SJCRH30 (cell line): ENCODE measurements around the gene SH3BGRL2. TPM values are rescaled to one million over a fixed set of nuclear protein-coding genes. Genes with fewer than 3 reads are reported as not detected.
A peak's percentile ranks its signal among the peaks of the same experiment; 100 is the strongest.

ENCODE experiments used
- DNase-seq, 2 experiments: peaks; one replicate each; pipeline ENCODE4 v3.0.0-alpha.2; 2015 to 2020
- H3K27ac ChIP-seq: fragments of 250-450 bp; sonication (Bioruptor Pico); 2 replicates; pipeline ENCODE4 v1.5.1; 2020; ENCODE audit warnings: mild to moderate bottlenecking, moderate library complexity
- H3K27me3 ChIP-seq: fragments of 250-450 bp; sonication (Bioruptor Pico); 2 replicates; pipeline ENCODE4 v1.5.1; 2020; ENCODE audit warnings: mild to moderate bottlenecking, moderate library complexity
- H3K36me3 ChIP-seq: fragments of 250-450 bp; sonication (Bioruptor Pico); 2 replicates; pipeline ENCODE4 v1.5.1; 2020; ENCODE audit warnings: mild to moderate bottlenecking, moderate library complexity
- H3K4me1 ChIP-seq: fragments of 250-450 bp; sonication (Bioruptor Pico); 2 replicates; pipeline ENCODE4 v1.5.1; 2020; ENCODE audit warnings: mild to moderate bottlenecking, moderate library complexity
- H3K4me3 ChIP-seq: fragments of 250-450 bp; sonication (Bioruptor Pico); 2 replicates; pipeline ENCODE4 v1.5.1; 2020; ENCODE audit warnings: mild to moderate bottlenecking, moderate library complexity
- H3K9me3 ChIP-seq: fragments of 250-450 bp; sonication (Bioruptor Pico); replicated peaks from 2 replicates; pipeline ENCODE4 v1.5.1; 2020; ENCODE audit warnings: mild to moderate bottlenecking, moderate library complexity
- total RNA-seq: library from RNA; depleted of rRNA; stranded (reverse); fragments of >200 nt; shearing (Covaris generic); gene quantifications from 2 replicates; pipeline ENCODE4 v1.2.3, GENCODE V29; 2014; rRNA removed

Gene SH3BGRL2
- total RNA-seq: 8.1 and 9.0 TPM in 2 replicates

- H3K27ac ChIP-seq: no peak within 1 kb of the TSS
- H3K36me3 ChIP-seq: no peaks in the 10 kb centered on the region
- no peaks in the 10 kb centered on the region for H3K4me1 ChIP-seq
- peak; percentile 80 to 84 for DNase-seq
- H3K27me3 ChIP-seq: no peaks in the 10 kb centered on the region
- peak within 1 kb of the TSS; percentile 88 for H3K4me3 ChIP-seq
- H3K9me3 ChIP-seq: no peaks in the 10 kb centered on the region
Observed at GRCh38 chr6:79630883-79631692, at the start of gene SH3BGRL2. TSS of gene SH3BGRL2 (plus strand) at chr6:79631329. CDS start at chr6:79631462, 133 bp downstream.

GRCh38 chr6:79584332-79584731 is 46.8 kb upstream of the SH3BGRL2 start:
- Histone ChIP-seq H3K4me3 (no peak overlapping the region), H3K27me3 (no peaks in the 10 kb centered on the region), H3K9me3 (no peaks in the 10 kb centered on the region; the same call in 1 of the 2 replicates), H3K27ac (no peak overlapping the region), H3K4me1 (no peaks in the 10 kb centered on the region), H3K36me3 (no peaks in the 10 kb centered on the region)
- no peak for DNase-seq

- no peak overlapping the region for H3K4me3 ChIP-seq
- H3K9me3 ChIP-seq: no peaks in the 10 kb centered on the region
- DNase-seq: peak in 1 of 2 experiments; percentile 48
- H3K27ac ChIP-seq: no peak overlapping the region
- no peaks in the 10 kb centered on the region for H3K27me3 ChIP-seq
- no peaks in the 10 kb centered on the region for H3K4me1 ChIP-seq
- no peaks in the 10 kb centered on the region for H3K36me3 ChIP-seq
Observed at GRCh38 chr6:79586548-79586947, 44.6 kb upstream of the SH3BGRL2 start.

GRCh38 chr6:79589701-79590100 is 41.4 kb upstream of the SH3BGRL2 start:
- H3K27ac ChIP-seq: no peak overlapping the region
- no peaks in the 10 kb centered on the region for H3K27me3 ChIP-seq
- H3K4me3 ChIP-seq: no peak overlapping the region
- H3K9me3 ChIP-seq: no peaks in the 10 kb centered on the region
- no peaks in the 10 kb centered on the region for H3K36me3 ChIP-seq
- no peaks in the 10 kb centered on the region for H3K4me1 ChIP-seq
- no peak for DNase-seq

- Histone ChIP-seq H3K27me3 (no peaks in the 10 kb centered on the region), H3K4me3 (no peak overlapping the region), H3K36me3 (no peaks in the 10 kb centered on the region), H3K9me3 (no peaks in the 10 kb centered on the region), H3K4me1 (no peaks in the 10 kb centered on the region), H3K27ac (no peak overlapping the region)
- no peak for DNase-seq
Observed at GRCh38 chr6:79597155-79597554, 34.0 kb upstream of the SH3BGRL2 start.

- no peak for DNase-seq
- no peaks in the 10 kb centered on the region for H3K36me3 ChIP-seq
- no peaks in the 10 kb centered on the region for H3K27me3 ChIP-seq
- H3K9me3 ChIP-seq: no peaks in the 10 kb centered on the region
- no peak overlapping the region for H3K27ac ChIP-seq
- no peaks in the 10 kb centered on the region for H3K4me1 ChIP-seq
- H3K4me3 ChIP-seq: no peak overlapping the region
Observed at GRCh38 chr6:79598012-79598411, 33.1 kb upstream of the SH3BGRL2 start.

- Histone ChIP-seq H3K27me3 (no peaks in the 10 kb centered on the region), H3K36me3 (no peaks in the 10 kb centered on the region), H3K9me3 (no peaks in the 10 kb centered on the region), H3K4me3 (no peak overlapping the region), H3K27ac (no peak overlapping the region), H3K4me1 (no peaks in the 10 kb centered on the region)
- DNase-seq: no peak
Observed at GRCh38 chr6:79599725-79600259, 31.3 kb upstream of the SH3BGRL2 start.

GRCh38 chr6:79600313-79600712 is 30.8 kb upstream of the SH3BGRL2 start:
- Histone ChIP-seq H3K9me3 (no peaks in the 10 kb centered on the region), H3K4me1 (no peaks in the 10 kb centered on the region), H3K36me3 (no peaks in the 10 kb centered on the region), H3K27me3 (no peaks in the 10 kb centered on the region), H3K4me3 (no peak overlapping the region), H3K27ac (no peak overlapping the region)
- no peak for DNase-seq

- Histone ChIP-seq H3K27ac (no peak overlapping the region), H3K36me3 (no peaks in the 10 kb centered on the region), H3K4me1 (no peaks in the 10 kb centered on the region), H3K4me3 (no peak overlapping the region), H3K9me3 (no peaks in the 10 kb centered on the region), H3K27me3 (no peaks in the 10 kb centered on the region)
- DNase-seq: peak in 1 of 2 experiments; percentile 15
Observed at GRCh38 chr6:79600812-79601609, 30.1 kb upstream of the SH3BGRL2 start.

GRCh38 chr6:79602859-79603258 is 28.3 kb upstream of the SH3BGRL2 start:
- DNase-seq: no peak
- H3K27me3 ChIP-seq: no peaks in the 10 kb centered on the region
- H3K36me3 ChIP-seq: no peaks in the 10 kb centered on the region
- no peaks in the 10 kb centered on the region for H3K4me1 ChIP-seq
- H3K27ac ChIP-seq: no peak overlapping the region
- no peak overlapping the region for H3K4me3 ChIP-seq
- H3K9me3 ChIP-seq: no peaks in the 10 kb centered on the region

GRCh38 chr6:79604583-79605037 is 26.5 kb upstream of the SH3BGRL2 start:
- Histone ChIP-seq H3K4me1 (no peaks in the 10 kb centered on the region), H3K4me3 (no peak overlapping the region), H3K27me3 (no peaks in the 10 kb centered on the region), H3K9me3 (no peaks in the 10 kb centered on the region), H3K27ac (no peak overlapping the region), H3K36me3 (no peaks in the 10 kb centered on the region)
- DNase-seq: no peak

GRCh38 chr6:79605061-79605460 is 26.1 kb upstream of the SH3BGRL2 start:
- peak in 1 of 2 experiments; percentile 11 for DNase-seq
- Histone ChIP-seq H3K36me3 (no peaks in the 10 kb centered on the region), H3K27me3 (no peaks in the 10 kb centered on the region), H3K4me3 (no peak overlapping the region), H3K27ac (no peak overlapping the region), H3K9me3 (no peaks in the 10 kb centered on the region), H3K4me1 (no peaks in the 10 kb centered on the region)

- H3K27ac ChIP-seq: no peak overlapping the region
- DNase-seq: peak in 1 of 2 experiments; percentile 5
Observed at GRCh38 chr6:79605968-79606764, 25.0 kb upstream of the SH3BGRL2 start.

GRCh38 chr6:79607000-79607399 is 24.1 kb upstream of the SH3BGRL2 start:
- no peaks in the 10 kb centered on the region for H3K9me3 ChIP-seq
- no peaks in the 10 kb centered on the region for H3K36me3 ChIP-seq
- no peaks in the 10 kb centered on the region for H3K4me1 ChIP-seq
- H3K4me3 ChIP-seq: no peak overlapping the region
- no peak overlapping the region for H3K27ac ChIP-seq
- peak in 1 of 2 experiments; percentile 6 for DNase-seq
- H3K27me3 ChIP-seq: no peaks in the 10 kb centered on the region

More at GRCh38 chr6:79605968-79606764, 25.0 kb upstream of the SH3BGRL2 start:
- no peaks in the 10 kb centered on the region for H3K36me3 ChIP-seq
- no peak overlapping the region for H3K4me3 ChIP-seq
- H3K27me3 ChIP-seq: no peaks in the 10 kb centered on the region
- H3K4me1 ChIP-seq: no peaks in the 10 kb centered on the region
- no peaks in the 10 kb centered on the region for H3K9me3 ChIP-seq
